Measurements from ENCODE around the gene FGFR2. TPM values are rescaled to one million over a fixed set of nuclear protein-coding genes. Genes with fewer than 3 reads are reported as not detected.

Gene FGFR2
- polyA plus RNA-seq, 1 experiment = not detected

DNA sequence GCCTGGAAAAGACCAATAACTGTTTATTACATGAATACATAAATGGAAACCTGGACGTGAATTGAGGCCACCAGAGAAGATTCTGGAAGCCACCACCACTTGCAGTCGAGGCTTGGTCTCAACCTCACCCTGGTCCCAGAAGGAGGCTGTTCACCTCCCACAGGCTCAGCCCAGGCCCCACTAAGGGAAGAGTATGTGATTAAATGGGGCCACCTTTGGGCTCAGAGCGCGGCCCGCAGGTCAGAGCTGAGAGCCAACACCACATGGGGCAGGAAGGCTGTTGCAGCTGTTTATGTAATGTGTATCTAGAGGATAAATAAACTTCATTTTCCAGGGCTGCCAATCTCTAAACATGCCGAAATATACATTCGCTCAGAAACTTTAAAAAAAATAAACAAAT lies 17.6 kb upstream of the FGFR2 start:
- Histone ChIP-seq H3K4me3 (ENCODE audit: low read depth, low read length) (no peak overlapping the region), H3K9me3 (ENCODE audit: control insufficient read depth, insufficient read depth, low read length) (peaks cover 17% of the 10 kb centered on the region), H3K27me3 (ENCODE audit: control insufficient read depth, insufficient read depth, low read length) (no peaks in the 10 kb centered on the region), H3K27ac (ENCODE audit: low read depth, low read length) (no peak overlapping the region)
- ChIA-PET CTCF (interaction anchor here (0.6 kb wide), 1 partner anchor 435 kb away, joined by 4 read pairs; no protein-coding TSS in a partner anchor), POLR2A (no interaction called here)
- TF ChIP-seq, protein P1, sequence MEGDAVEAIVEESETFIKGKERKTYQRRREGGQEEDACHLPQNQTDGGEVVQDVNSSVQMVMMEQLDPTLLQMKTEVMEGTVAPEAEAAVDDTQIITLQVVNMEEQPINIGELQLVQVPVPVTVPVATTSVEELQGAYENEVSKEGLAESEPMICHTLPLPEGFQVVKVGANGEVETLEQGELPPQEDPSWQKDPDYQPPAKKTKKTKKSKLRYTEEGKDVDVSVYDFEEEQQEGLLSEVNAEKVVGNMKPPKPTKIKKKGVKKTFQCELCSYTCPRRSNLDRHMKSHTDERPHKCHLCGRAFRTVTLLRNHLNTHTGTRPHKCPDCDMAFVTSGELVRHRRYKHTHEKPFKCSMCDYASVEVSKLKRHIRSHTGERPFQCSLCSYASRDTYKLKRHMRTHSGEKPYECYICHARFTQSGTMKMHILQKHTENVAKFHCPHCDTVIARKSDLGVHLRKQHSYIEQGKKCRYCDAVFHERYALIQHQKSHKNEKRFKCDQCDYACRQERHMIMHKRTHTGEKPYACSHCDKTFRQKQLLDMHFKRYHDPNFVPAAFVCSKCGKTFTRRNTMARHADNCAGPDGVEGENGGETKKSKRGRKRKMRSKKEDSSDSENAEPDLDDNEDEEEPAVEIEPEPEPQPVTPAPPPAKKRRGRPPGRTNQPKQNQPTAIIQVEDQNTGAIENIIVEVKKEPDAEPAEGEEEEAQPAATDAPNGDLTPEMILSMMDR (IDR thresholded peaks at IDR 0.05; ENCODE audit: low read depth, low read length) = no peak
- DNase-seq (ENCODE audit: low read depth, low spot score) = no peak

DNA sequence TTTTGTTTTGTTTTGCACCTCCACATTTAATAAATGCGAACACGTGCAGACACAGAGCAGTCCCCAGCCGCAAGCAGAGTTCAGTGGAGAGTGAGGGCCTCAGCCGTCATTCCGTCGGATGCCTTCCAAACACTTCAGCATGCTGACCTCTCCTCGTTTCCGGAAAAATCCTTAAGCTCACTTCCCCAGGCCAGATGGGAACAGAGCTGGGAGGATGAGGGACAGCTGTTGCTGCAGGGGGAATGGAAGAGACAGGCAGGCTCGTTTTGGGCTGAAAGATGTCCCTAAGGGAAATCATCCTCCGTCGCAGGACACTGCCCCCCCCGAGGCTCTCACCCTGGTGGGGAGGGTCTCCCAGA lies 17.2 kb upstream of the FGFR2 start:
- H3K4me3 ChIP-seq (ENCODE audit: low read depth, low read length) = no peak overlapping the region
- no peaks in the 10 kb centered on the region for H3K27me3 ChIP-seq (ENCODE audit: control insufficient read depth, insufficient read depth, low read length)
- no peak overlapping the region for H3K27ac ChIP-seq (ENCODE audit: low read depth, low read length)
- TF ChIP-seq, protein P1 (IDR thresholded peaks at IDR 0.05; ENCODE audit: low read depth, low read length) = no peak
- ChIA-PET CTCF (interaction anchor here (0.6 kb wide), 1 partner anchor 434 kb away, joined by 4 read pairs; no protein-coding TSS in a partner anchor), POLR2A (no interaction called here)
- H3K9me3 ChIP-seq (ENCODE audit: control insufficient read depth, insufficient read depth, low read length) = peaks cover 17% of the 10 kb centered on the region
- no peak for DNase-seq (ENCODE audit: low read depth, low spot score)

DNA sequence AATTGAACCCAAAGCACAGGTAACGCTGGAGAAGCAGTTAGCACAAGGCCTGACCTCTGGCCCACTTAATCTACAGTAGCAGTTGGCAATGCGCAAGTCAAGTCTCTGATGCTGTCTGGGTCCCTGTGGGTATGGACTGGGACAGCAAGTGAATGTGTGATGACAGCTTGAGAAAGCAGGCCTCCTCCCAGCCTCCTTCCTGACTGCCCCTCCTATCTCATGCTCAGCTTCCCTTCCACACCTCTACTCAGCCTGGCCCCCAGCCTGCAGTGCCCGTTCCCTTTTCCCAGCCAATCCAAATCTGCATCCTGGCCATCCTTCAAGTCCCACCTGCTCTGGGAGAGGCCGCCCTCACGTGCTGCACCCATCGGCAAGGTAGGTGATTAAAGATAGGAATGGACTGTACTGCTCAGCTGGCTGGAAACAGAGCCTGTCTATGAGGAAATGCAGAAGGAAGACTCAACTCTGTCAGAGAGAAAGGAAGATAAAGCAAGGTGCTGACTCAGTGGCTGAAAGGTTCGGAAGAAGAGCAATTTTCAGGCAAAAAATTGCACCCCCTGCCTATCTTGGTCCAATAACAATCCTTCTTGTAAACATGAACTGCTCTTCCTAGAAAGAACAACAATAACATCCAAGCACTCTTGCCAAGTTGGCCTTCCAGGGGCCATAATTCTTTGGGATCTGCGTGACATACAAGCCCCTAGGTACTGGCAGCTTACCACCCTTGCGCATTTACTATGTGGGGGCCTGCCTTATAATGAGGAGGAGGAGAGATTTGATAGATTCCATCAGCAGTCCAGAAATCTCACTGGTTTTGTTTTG lies 16.6 kb upstream of the FGFR2 start:
- H3K9me3 ChIP-seq (ENCODE audit: control insufficient read depth, insufficient read depth, low read length) = peaks cover 17% of the 10 kb centered on the region
- TF ChIP-seq, protein P1 (IDR thresholded peaks at IDR 0.05; ENCODE audit: low read depth, low read length) = no peak
- CTCF ChIA-PET = no interaction called here
- DNase-seq (ENCODE audit: low read depth, low spot score) = no peak
- POLR2A ChIA-PET = no interaction called here
- no peaks in the 10 kb centered on the region for H3K27me3 ChIP-seq (ENCODE audit: control insufficient read depth, insufficient read depth, low read length)
- H3K4me3 ChIP-seq (ENCODE audit: low read depth, low read length) = no peak overlapping the region
- no peak overlapping the region for H3K27ac ChIP-seq (ENCODE audit: low read depth, low read length)

DNA sequence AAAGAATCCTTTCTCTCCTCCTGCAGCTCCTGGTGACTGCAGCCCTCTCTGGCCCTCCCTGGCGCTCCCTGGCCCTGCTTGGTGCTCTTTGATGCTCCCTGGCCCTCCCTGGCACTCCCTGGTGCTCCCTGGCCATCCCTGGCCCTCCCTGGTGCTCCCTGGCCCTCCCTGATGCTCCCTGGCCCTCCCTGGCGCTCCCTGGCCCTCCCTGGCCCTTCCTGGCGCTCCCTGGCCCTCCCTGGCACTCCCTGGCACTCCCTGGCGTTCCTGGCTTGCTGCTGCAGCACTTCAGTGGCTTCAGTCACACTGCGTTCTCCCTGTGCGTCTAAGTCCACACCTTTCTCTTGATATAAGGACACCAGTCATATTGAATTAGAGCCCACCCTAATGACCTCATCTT lies 15.2 kb upstream of the FGFR2 start:
- TF ChIP-seq, protein P1 (IDR thresholded peaks at IDR 0.05; ENCODE audit: low read depth, low read length) = no peak
- ChIA-PET POLR2A (no interaction called here), CTCF (no interaction called here)
- H3K4me3 ChIP-seq (ENCODE audit: low read depth, low read length) = no peak overlapping the region
- no peak overlapping the region for H3K27ac ChIP-seq (ENCODE audit: low read depth, low read length)
- no peak for DNase-seq (ENCODE audit: low read depth, low spot score)
- peaks cover 21% of the 10 kb centered on the region for H3K9me3 ChIP-seq (ENCODE audit: control insufficient read depth, insufficient read depth, low read length)
- no peaks in the 10 kb centered on the region for H3K27me3 ChIP-seq (ENCODE audit: control insufficient read depth, insufficient read depth, low read length)

DNA sequence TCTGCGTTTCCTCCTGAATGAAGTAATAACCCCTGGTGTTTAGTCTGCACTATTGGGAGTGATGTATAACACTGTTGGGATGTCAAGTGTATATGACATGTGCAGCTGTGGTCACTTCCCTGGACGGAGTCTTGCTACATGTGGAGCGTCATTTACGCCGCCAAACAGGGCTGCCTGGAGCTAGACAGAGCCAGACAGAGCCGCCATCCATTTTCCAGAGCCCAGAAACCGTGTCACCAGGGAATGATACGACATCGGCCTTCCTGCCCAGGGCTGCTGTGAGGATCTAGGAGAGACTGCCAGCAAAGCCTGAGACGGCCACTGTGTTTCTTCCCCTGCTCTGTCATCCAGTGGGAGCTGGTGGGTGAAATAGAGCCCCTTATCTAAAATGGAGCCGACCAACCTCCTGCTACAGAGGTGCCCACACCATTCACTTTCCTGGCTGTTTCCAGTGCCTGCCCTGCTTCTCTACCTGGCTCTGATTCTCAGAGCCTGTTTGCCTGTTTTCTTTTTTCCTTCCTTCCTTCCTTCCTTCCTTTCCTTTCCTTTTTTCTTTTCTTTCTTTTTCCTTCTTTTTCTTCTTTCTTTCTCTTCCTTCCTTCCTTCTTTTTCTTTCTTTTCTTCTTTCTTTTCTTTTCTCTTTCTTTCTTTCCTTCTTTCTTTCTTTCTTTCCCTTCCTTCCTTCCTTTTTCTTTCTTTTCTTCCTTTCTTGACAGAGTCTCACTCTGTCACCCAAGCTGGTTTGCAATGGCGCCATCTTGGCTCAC lies 13.3 kb upstream of the FGFR2 start:
- ChIA-PET POLR2A (no interaction called here), CTCF (interaction anchor here (0.9 kb wide), 1 partner anchor 663 kb away, joined by 3 read pairs; no protein-coding TSS in a partner anchor)
- Histone ChIP-seq H3K27ac (ENCODE audit: low read depth, low read length) (no peak overlapping the region), H3K27me3 (ENCODE audit: control insufficient read depth, insufficient read depth, low read length) (no peaks in the 10 kb centered on the region), H3K9me3 (ENCODE audit: control insufficient read depth, insufficient read depth, low read length) (peaks cover 13% of the 10 kb centered on the region), H3K4me3 (ENCODE audit: low read depth, low read length) (no peak overlapping the region)
- no peak for DNase-seq (ENCODE audit: low read depth, low spot score)
- TF ChIP-seq, protein P1 (IDR thresholded peaks at IDR 0.05; ENCODE audit: low read depth, low read length) = no peak
